Left forelimb (tissue), 1 donor: ENCODE data around the gene TNKS1BP1.
A peak's percentile ranks its signal among the peaks of the same experiment; 100 is the strongest.

Source experiments
- DNase-seq: peaks from one replicate; pipeline ENCODE4 v3.0.0-alpha.2; 2018; ENCODE audit warnings: low spot score

The TNKS1BP1 gene

GRCh38 chr11:57331720-57332119 lies 7.0 kb upstream of the TNKS1BP1 start:
- no peak for DNase-seq

- DNase-seq: no peak
Observed at GRCh38 chr11:57330029-57330428, 5.3 kb upstream of the TNKS1BP1 start.

- DNase-seq: no peak
Observed at GRCh38 chr11:57327721-57328120, 3.0 kb upstream of the TNKS1BP1 start.

GRCh38 chr11:57325735-57326048 lies 940 bp upstream of the TNKS1BP1 start:
- DNase-seq: no peak

GRCh38 chr11:57324154-57324885 lies 432 bp downstream of the TNKS1BP1 start:
- peak; percentile 86 for DNase-seq

- DNase-seq: no peak
Observed at GRCh38 chr11:57323855-57324153, 948 bp downstream of the TNKS1BP1 start.

GRCh38 chr11:57323167-57323854 lies 1.4 kb downstream of the TNKS1BP1 start:
- DNase-seq: no peak

- peak; percentile 87 for DNase-seq
Observed at GRCh38 chr11:57322256-57323166, 2.2 kb downstream of the TNKS1BP1 start.

GRCh38 chr11:57321388-57322255 lies 3.1 kb downstream of the TNKS1BP1 start:
- DNase-seq: no peak

- no peak for DNase-seq
Observed at GRCh38 chr11:57320719-57321387, 3.9 kb downstream of the TNKS1BP1 start.

- DNase-seq: no peak
Observed at GRCh38 chr11:57320067-57320718, 4.6 kb downstream of the TNKS1BP1 start.

GRCh38 chr11:57318178-57318577 lies 6.6 kb downstream of the TNKS1BP1 start:
- no peak for DNase-seq

GRCh38 chr11:57316017-57316416 lies 8.7 kb downstream of the TNKS1BP1 start:
- no peak for DNase-seq

- DNase-seq: no peak
Observed at GRCh38 chr11:57315491-57315890, 9.3 kb downstream of the TNKS1BP1 start.

GRCh38 chr11:57314221-57314973 lies 10.4 kb downstream of the TNKS1BP1 start:
- DNase-seq: no peak

- DNase-seq: no peak
Observed at GRCh38 chr11:57313788-57314135, 11.0 kb downstream of the TNKS1BP1 start.

GRCh38 chr11:57313071-57313787 lies 11.5 kb downstream of the TNKS1BP1 start:
- DNase-seq: no peak

- DNase-seq: no peak
Observed at GRCh38 chr11:57312511-57313021, 12.2 kb downstream of the TNKS1BP1 start.
